Lung (tissue), 12 donors: ENCODE results near the gene SSR2. TPM values are rescaled to one million over a fixed set of nuclear protein-coding genes. Genes with fewer than 3 reads are reported as not detected.

Source experiments
- ATAC-seq: fragments of 200-7000 bp; cut with Tn5 transposase; one replicate; pipeline ENCODE4 v1.9.1; 2020; ENCODE audit warnings: moderate number of reproducible peaks; ENCODE audit not compliant: insufficient read depth, low FRiP score
- DNase-seq, 3 donors: peaks; one replicate each; pipeline ENCODE4 v3.0.0-alpha.2; 2013 to 2017
- H3K27ac ChIP-seq, 2 donors: one replicate each; pipeline ENCODE4 v1.5.1; 2013; ENCODE audit warnings: mild to moderate bottlenecking in 2 of 2, moderate library complexity in 2 of 2, control low read depth in 1 of 2, inconsistent platforms in 1 of 2, low read depth in 1 of 2, low read length in 1 of 2
- H3K27me3 ChIP-seq, 3 donors: one replicate each; pipeline ENCODE4 v1.5.1; 2013; ENCODE audit warnings: low read length in 2 of 3; ENCODE audit not compliant: control insufficient read depth in 3 of 3, insufficient read depth in 3 of 3
- H3K36me3 ChIP-seq, 4 donors: one replicate each; pipeline ENCODE4 v1.5.1; 2013; ENCODE audit warnings: low read length in 4 of 4, mild to moderate bottlenecking in 1 of 4, moderate library complexity in 1 of 4; ENCODE audit not compliant: control insufficient read depth in 4 of 4, insufficient read depth in 4 of 4
- H3K4me1 ChIP-seq, 5 donors: one replicate each; pipeline ENCODE4 v1.5.1; 2013; ENCODE audit warnings: low read length in 5 of 5, mild to moderate bottlenecking in 2 of 5, moderate library complexity in 1 of 5; ENCODE audit not compliant: control insufficient read depth in 5 of 5, insufficient read depth in 5 of 5
- H3K4me3 ChIP-seq: one replicate; pipeline ENCODE4 v1.5.1; 2013; ENCODE audit warnings: mild to moderate bottlenecking, control low read depth, moderate library complexity
- H3K9ac ChIP-seq, 2 donors: one replicate each; pipeline ENCODE4 v1.5.1; 2013; ENCODE audit warnings: low read length in 2 of 2, control low read depth in 1 of 2; ENCODE audit not compliant: insufficient read depth in 1 of 2
- H3K9me3 ChIP-seq, 4 donors: one replicate each; pipeline ENCODE4 v1.5.1; 2013; ENCODE audit warnings: low read length in 3 of 4, mild to moderate bottlenecking in 1 of 4, moderate library complexity in 1 of 4; ENCODE audit not compliant: control insufficient read depth in 4 of 4, insufficient read depth in 3 of 4
- CTCF ChIP-seq: IDR thresholded peaks from 2 replicates; pipeline ENCODE4 v1.5.1; 2012; ENCODE audit warnings: mild to moderate bottlenecking; ENCODE audit errors: control extremely low read depth, extremely low read depth
- WGBS, 2 donors: extraction: QIAGEN DNeasy Blood & Tissue Kit; methylation state at CpG; one replicate each; pipeline ENCODE4 v1.1.7; 2013; 5-methylcytosine and 5-hydroxymethylcytosine counted together
- polyA plus RNA-seq, 2 donors: library from polyadenylated mRNA; stranded (reverse); fragments of 200-250 nt; gene quantifications; one replicate each; pipeline ENCODE4 v1.2.1, GENCODE V29; 2013
- total RNA-seq, 2 donors: library from RNA; depleted of rRNA in 1 of 2; stranded (reverse); fragments of >200 nt in 1 of 2; gene quantifications; one replicate each; pipeline ENCODE4 v1.2.1, GENCODE V29; 2014 to 2021
- donor health status: control.
- donor health status: control.
- donor health status: Bipolar disorder and iron deficiency.
- donor health status: healthy.
- donor health status: DM: yes; HTN: yes; CAD: no.

The SSR2 gene
- total and polyA plus RNA-seq, 4 donors: 281 to 467 (median 292) TPM

- Histone ChIP-seq H3K27ac (peak overlapping the region; percentile 50 to 76), H3K9ac (no peak overlapping the region), H3K27me3 (no peaks in the 10 kb centered on the region), H3K9me3 (no peaks in the 10 kb centered on the region), H3K4me1 (peaks cover 0 to 4% (median 0%) of the 10 kb centered on the region in 5 donors), H3K4me3 (no peak overlapping the region), H3K36me3 (peaks cover 22 to 63% (median 54%) of the 10 kb centered on the region in 4 donors)
- TF ChIP-seq CTCF: no peak
- no peak for DNase-seq
- no peak for ATAC-seq
- 91 to 94% methylated on average over 3 of the region's 3 CpGs for WGBS, 2 donors
Measured at GRCh38 chr1:155960081-155960745, 60.5 kb downstream of the SSR2 start.

Other genes starting within 250 kb of the SSR2 start
- gene GON4L, start 163.7 kb downstream of the SSR2 start, total RNA-seq: 10 to 100 TPM; 46.1 to 61.4 TPM
- 10 to 100 TPM; 16.2 to 18.6 TPM for gene GON4L, start 163.7 kb downstream of the SSR2 start, polyA plus RNA-seq
- gene SYT11, start 161.4 kb downstream of the SSR2 start, total RNA-seq: 10 to 100 TPM in 1 of 2 donors, 1 to 10 TPM in 1; 9.0 to 22.4 TPM
- gene SYT11, start 161.4 kb downstream of the SSR2 start, polyA plus RNA-seq: 1 to 10 TPM in 1 of 2 donors, under 1 TPM in 1; 0.91 to 7.3 TPM
- gene RIT1, start 109.6 kb downstream of the SSR2 start, total RNA-seq: 10 to 100 TPM; 43.6 to 58.2 TPM
- 10 to 100 TPM; 15.8 to 41.4 TPM for gene RIT1, start 109.6 kb downstream of the SSR2 start, polyA plus RNA-seq
- 10 to 100 TPM; 35.0 to 63.1 TPM for gene KHDC4, start 86.5 kb downstream of the SSR2 start, total RNA-seq
- 10 to 100 TPM; 15.4 to 34.2 TPM for gene KHDC4, start 86.5 kb downstream of the SSR2 start, polyA plus RNA-seq
- gene RXFP4, start 79.3 kb downstream of the SSR2 start, total RNA-seq: not detected
- gene RXFP4, start 79.3 kb downstream of the SSR2 start, polyA plus RNA-seq: under 1 TPM; 0.05 to 0.20 TPM
- gene ARHGEF2, start 42.4 kb downstream of the SSR2 start, total RNA-seq: 100 to 1,000 TPM; 148 to 289 TPM
- gene ARHGEF2, start 42.4 kb downstream of the SSR2 start, polyA plus RNA-seq: 10 to 100 TPM; 72.0 to 91.4 TPM
- 10 to 100 TPM; 25.0 to 27.2 TPM for gene UBQLN4, start 32.8 kb upstream of the SSR2 start, total RNA-seq
- 10 to 100 TPM; 16.2 to 20.8 TPM for gene UBQLN4, start 32.8 kb upstream of the SSR2 start, polyA plus RNA-seq
- 10 to 100 TPM; 71.2 to 71.5 TPM for gene LAMTOR2, start 33.8 kb upstream of the SSR2 start, total RNA-seq
- 100 to 1,000 TPM; 135 to 143 TPM for gene LAMTOR2, start 33.8 kb upstream of the SSR2 start, polyA plus RNA-seq
- 10 to 100 TPM; 62.7 to 75.2 TPM for gene RAB25, start 40.2 kb upstream of the SSR2 start, total RNA-seq
- gene RAB25, start 40.2 kb upstream of the SSR2 start, polyA plus RNA-seq: 100 to 1,000 TPM in 1 of 2 donors, 10 to 100 TPM in 1; 99.2 to 156 TPM
- 1 to 10 TPM; 1.1 to 8.1 TPM for gene MEX3A, start 61.5 kb upstream of the SSR2 start, total RNA-seq
- gene MEX3A, start 61.5 kb upstream of the SSR2 start, polyA plus RNA-seq: under 1 TPM; 0.26 to 1.00 TPM
- gene LMNA, start 93.8 kb upstream of the SSR2 start, total RNA-seq: 100 to 1,000 TPM; 182 to 547 TPM
- 100 to 1,000 TPM; 163 to 205 TPM for gene LMNA, start 93.8 kb upstream of the SSR2 start, polyA plus RNA-seq
- 10 to 100 TPM; 22.7 to 46.9 TPM for gene SEMA4A, start 132.6 kb upstream of the SSR2 start, total RNA-seq
- gene SEMA4A, start 132.6 kb upstream of the SSR2 start, polyA plus RNA-seq: 10 to 100 TPM; 26.9 to 54.9 TPM
- gene SLC25A44, start 173.2 kb upstream of the SSR2 start, total RNA-seq: 10 to 100 TPM; 10.9 to 28.4 TPM
- gene SLC25A44, start 173.2 kb upstream of the SSR2 start, polyA plus RNA-seq: 10 to 100 TPM in 1 of 2 donors, 1 to 10 TPM in 1; 8.0 to 22.0 TPM
- gene PMF1, start 192.1 kb upstream of the SSR2 start, total RNA-seq: 10 to 100 TPM; 60.0 to 66.9 TPM
- 100 to 1,000 TPM in 1 of 2 donors, 10 to 100 TPM in 1; 62.5 to 144 TPM for gene PMF1, start 192.1 kb upstream of the SSR2 start, polyA plus RNA-seq
- gene BGLAP, start 221.2 kb upstream of the SSR2 start, total RNA-seq: 1 to 10 TPM; 1.3 to 1.7 TPM
- gene BGLAP, start 221.2 kb upstream of the SSR2 start, polyA plus RNA-seq: 1 to 10 TPM in 1 of 2 donors, under 1 TPM in 1; 0.46 to 1.7 TPM
- 1 to 10 TPM; 1.3 to 3.0 TPM for gene PAQR6, start 227.1 kb upstream of the SSR2 start, total RNA-seq
- 1 to 10 TPM; 1.7 to 2.6 TPM for gene PAQR6, start 227.1 kb upstream of the SSR2 start, polyA plus RNA-seq